Ascending aorta (tissue), 2 donors: Measurements from ENCODE around the gene SH2D7. TPM values are rescaled to one million over a fixed set of nuclear protein-coding genes. Genes with fewer than 3 reads are reported as not detected.

Experiments used
- DNase-seq, 2 donors: peaks; one replicate each; pipeline ENCODE4 v3.0.0-alpha.2; 2019; ENCODE audit warnings: low spot score in 2 of 2
- H3K27ac ChIP-seq, 2 donors: fragments of 200-600 bp; sonication (generic); one replicate each; pipeline ENCODE4 v1.5.1; 2016 to 2017; ENCODE audit warnings: mild to moderate bottlenecking in 1 of 2
- H3K27me3 ChIP-seq: fragments of 200-600 bp; sonication (generic); one replicate; pipeline ENCODE4 v1.5.1; 2017
- H3K36me3 ChIP-seq, 2 donors: fragments of 200-600 bp; sonication (generic); one replicate each; pipeline ENCODE4 v1.5.1; 2016
- H3K4me1 ChIP-seq, 2 donors: fragments of 200-600 bp; sonication (generic); one replicate each; pipeline ENCODE4 v1.5.1; 2016 to 2017; ENCODE audit warnings: mild to moderate bottlenecking in 1 of 2
- H3K4me3 ChIP-seq, 2 donors: fragments of 200-600 bp; sonication (generic); one replicate each; pipeline ENCODE4 v1.5.1; 2016 to 2017; ENCODE audit warnings: mild to moderate bottlenecking in 1 of 2
- H3K9me3 ChIP-seq, 2 donors: fragments of 200-600 bp; sonication (generic); one replicate each; pipeline ENCODE4 v1.5.1; 2016
- CTCF ChIP-seq, 3 experiments: fragments of 200-600 bp in 2 of 3; fragments of 450-650 bp in 1 of 3; sonication (generic) in 2 of 3; IDR thresholded peaks; one replicate each; pipeline ENCODE4 v1.5.1; 2016 to 2019; ENCODE audit warnings: antibody characterized with exemption in 3 of 3, mild to moderate bottlenecking in 1 of 3, moderate library complexity in 1 of 3
- intact Hi-C: fragments of 100-400 bp; cut with DNase I; formaldehyde crosslinking; loops from one replicate; pipeline ENCODE4 v1.15.1; 2023
- total RNA-seq: library from RNA; depleted of rRNA; stranded (reverse); fragments of >200 nt; gene quantifications from one replicate; pipeline ENCODE4 v1.1.0, GENCODE V29; 2016

SH2D7 gene
- total RNA-seq, 1 donor from 2014 or later, result not detected

DNA sequence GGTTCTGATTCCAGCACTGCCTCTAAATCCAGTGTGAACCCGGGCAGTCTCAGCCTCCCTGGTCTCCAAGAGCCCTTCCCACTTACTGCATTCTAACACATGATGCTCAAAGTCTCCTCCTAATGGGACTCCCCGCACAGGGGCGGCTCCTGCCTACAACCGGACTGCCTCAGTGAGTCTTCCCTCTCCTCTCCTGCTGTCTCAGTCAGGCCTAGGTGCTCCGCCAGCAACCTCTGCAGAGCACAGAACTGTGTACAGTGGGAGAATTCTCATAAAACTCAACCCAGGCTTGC, 43.8 kb upstream of the SH2D7 start:
- Histone ChIP-seq H3K36me3 (peaks cover 17 to 32% of the 10 kb centered on the region in 2 donors), H3K9me3 (no peaks in the 10 kb centered on the region), H3K27ac (no peak overlapping the region), H3K27me3 (no peaks in the 10 kb centered on the region), H3K4me3 (no peak overlapping the region), H3K4me1 (peaks cover 6 to 18% of the 10 kb centered on the region in 2 donors)
- intact Hi-C loops, result no loop called here
- no peak for TF ChIP-seq CTCF (IDR thresholded peaks at IDR 0.05)
- no peak for DNase-seq

GRCh38 chr15:78049691-78050440, 42.5 kb upstream of the SH2D7 start:
- no peak for TF ChIP-seq CTCF (IDR thresholded peaks at IDR 0.05)
- Histone ChIP-seq H3K4me1 (peaks cover 6 to 18% of the 10 kb centered on the region in 2 donors), H3K36me3 (peaks cover 11 to 23% of the 10 kb centered on the region in 2 donors), H3K9me3 (no peaks in the 10 kb centered on the region), H3K27ac (no peak overlapping the region), H3K27me3 (no peaks in the 10 kb centered on the region), H3K4me3 (no peak overlapping the region)
- intact Hi-C loops, result no loop called here
- DNase-seq, result no peak

- intact Hi-C loops, result no loop called here
- H3K4me1 ChIP-seq, result peaks cover 6 to 19% of the 10 kb centered on the region in 2 donors
Measured at GRCh38 chr15:78050441-78050809, 41.9 kb upstream of the SH2D7 start.

DNA sequence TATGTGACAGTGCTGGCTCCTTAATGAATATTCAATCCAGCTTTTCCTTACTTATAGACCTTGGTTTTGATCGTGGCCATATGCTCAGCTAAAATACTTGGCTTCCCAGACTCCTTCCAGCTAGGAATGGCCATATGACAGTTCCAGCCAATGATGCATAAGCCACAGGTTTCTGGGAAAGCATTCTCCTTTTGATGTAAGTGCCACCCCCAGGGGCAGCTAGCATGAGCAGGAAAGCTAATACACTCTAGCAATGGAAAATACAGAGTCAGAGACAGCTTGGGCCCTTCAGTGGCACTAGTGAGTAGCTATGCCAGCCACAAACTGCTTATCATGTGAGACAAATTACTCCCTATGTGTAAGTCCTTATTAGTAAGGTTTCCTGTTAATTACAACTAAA, 41.5 kb upstream of the SH2D7 start:
- H3K27ac ChIP-seq, result no peak overlapping the region
- H3K4me1 ChIP-seq, result peaks cover 6 to 23% of the 10 kb centered on the region in 2 donors
- intact Hi-C loops, result no loop called here
- H3K4me3 ChIP-seq, result no peak overlapping the region
- DNase-seq, result no peak
- H3K27me3 ChIP-seq, result no peaks in the 10 kb centered on the region
- TF ChIP-seq CTCF (IDR thresholded peaks at IDR 0.05), result no peak
- H3K36me3 ChIP-seq, result peaks cover 11 to 21% of the 10 kb centered on the region in 2 donors
- no peaks in the 10 kb centered on the region for H3K9me3 ChIP-seq

More at GRCh38 chr15:78050441-78050809, 41.9 kb upstream of the SH2D7 start:
- no peak for DNase-seq
- no peaks in the 10 kb centered on the region for H3K9me3 ChIP-seq
- peaks cover 11 to 21% of the 10 kb centered on the region in 2 donors for H3K36me3 ChIP-seq
- H3K27ac ChIP-seq, result no peak overlapping the region
- no peak for TF ChIP-seq CTCF (IDR thresholded peaks at IDR 0.05)
- H3K27me3 ChIP-seq, result no peaks in the 10 kb centered on the region
- no peak overlapping the region for H3K4me3 ChIP-seq

DNA sequence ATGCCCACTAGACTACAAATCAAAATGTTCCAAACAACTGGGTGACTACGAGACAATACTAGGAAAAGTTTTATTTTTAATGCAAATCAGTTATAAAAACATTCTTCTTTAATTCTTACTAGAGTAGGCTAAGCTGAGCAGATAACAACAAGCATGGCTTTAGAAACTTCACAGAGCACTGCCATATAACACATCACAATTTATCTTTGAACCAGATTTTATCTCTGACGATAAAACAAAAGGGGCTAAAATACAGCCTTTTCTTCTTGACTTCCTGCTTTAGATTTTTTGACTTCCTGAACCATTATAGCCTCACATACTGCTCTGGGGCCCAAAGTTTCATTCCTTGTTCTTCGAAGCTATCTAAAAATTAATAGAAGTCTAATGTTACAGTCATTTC, 40.8 kb upstream of the SH2D7 start:
- peaks cover 11 to 21% of the 10 kb centered on the region in 2 donors for H3K36me3 ChIP-seq
- H3K4me3 ChIP-seq, result no peak overlapping the region

More for the DNA sequence above, 40.8 kb upstream of the SH2D7 start:
- intact Hi-C loops, result no loop called here
- no peaks in the 10 kb centered on the region for H3K27me3 ChIP-seq
- TF ChIP-seq CTCF (IDR thresholded peaks at IDR 0.05), result no peak
- H3K9me3 ChIP-seq, result no peaks in the 10 kb centered on the region
- DNase-seq, result no peak
- peaks cover 6 to 30% of the 10 kb centered on the region in 2 donors for H3K4me1 ChIP-seq
- H3K27ac ChIP-seq, result peak overlapping the region in 1 of 2 donors; percentile 2
